Uterus (tissue), 4 donors: ENCODE measurements around the gene LGALS3BP. TPM values are rescaled to one million over a fixed set of nuclear protein-coding genes. Genes with fewer than 3 reads are reported as not detected.

ENCODE experiments used
- DNase-seq, 2 donors: peaks; one replicate each; pipeline ENCODE4 v3.0.0-alpha.2; 2019 to 2020
- H3K27ac ChIP-seq, 2 donors: fragments of 200-600 bp; sonication (generic); 1 replicate in 1 of 2; 2 replicates in 1 of 2; pipeline ENCODE4 v1.5.1; 2016 to 2018
- H3K27me3 ChIP-seq, 2 donors: fragments of 200-600 bp; sonication (generic); one replicate each; pipeline ENCODE4 v1.5.1; 2018 to 2019; ENCODE audit warnings: control low read depth in 1 of 2
- H3K36me3 ChIP-seq, 2 donors: fragments of 200-600 bp; sonication (generic); one replicate each; pipeline ENCODE4 v1.5.1; 2019; ENCODE audit warnings: control low read depth in 1 of 2
- H3K4me1 ChIP-seq, 2 donors: fragments of 200-600 bp; sonication (generic); one replicate each; pipeline ENCODE4 v1.5.1; 2018 to 2019; ENCODE audit warnings: control low read depth in 1 of 2
- H3K4me3 ChIP-seq, 2 donors: fragments of 200-600 bp; sonication (generic); 1 replicate in 1 of 2; 2 replicates in 1 of 2; pipeline ENCODE4 v1.5.1; 2018 to 2019; ENCODE audit warnings: mild to moderate bottlenecking in 1 of 2
- H3K9me3 ChIP-seq, 2 donors: fragments of 200-600 bp; sonication (generic); one replicate each; pipeline ENCODE4 v1.5.1; 2019; ENCODE audit warnings: control low read depth in 1 of 2
- CTCF ChIP-seq, 4 experiments: fragments of 200-600 bp in 2 of 4; fragments of 450-650 bp in 2 of 4; sonication (generic) in 2 of 4; IDR thresholded peaks; one replicate each; pipeline ENCODE4 v1.5.1; 2016 to 2019; ENCODE audit warnings: antibody characterized with exemption in 4 of 4, mild to moderate bottlenecking in 2 of 4, moderate library complexity in 1 of 4
- POLR2A ChIP-seq, 2 donors: fragments of 450-650 bp; IDR thresholded peaks; one replicate each; pipeline ENCODE4 v1.6.1; 2016; ENCODE audit warnings: antibody characterized with exemption in 2 of 2, mild to moderate bottlenecking in 1 of 2, moderate library complexity in 1 of 2
- intact Hi-C: fragments of 100-400 bp; cut with DNase I; formaldehyde crosslinking; loops from one replicate; pipeline ENCODE4 v1.15.1; 2023; ENCODE audit warnings: low total_unique reads
- total RNA-seq, 4 donors: library from RNA; depleted of rRNA in 3 of 4; stranded (reverse); fragments of >200 nt in 3 of 4; gene quantifications; one replicate each; pipeline versions ENCODE4 v1.1.0 to v1.2.4, GENCODE V29; 2014 to 2023
- donor health status: DM: yes; HTN: yes; CAD: no.

Gene LGALS3BP
- total RNA-seq, 4 donors from 2014 or later: 88.2 to 396 (median 244) TPM

- H3K36me3 ChIP-seq: no peaks in the 10 kb centered on the region
- no peaks in the 10 kb centered on the region for H3K9me3 ChIP-seq
- H3K27me3 ChIP-seq: no peaks in the 10 kb centered on the region
- peaks cover 0 to 3% of the 10 kb centered on the region in 2 donors for H3K4me1 ChIP-seq
- no peak overlapping the region for H3K4me3 ChIP-seq
- DNase-seq: peak in 1 of 2 donors; percentile 4
- intact Hi-C loops: no loop called here
- no peak for TF ChIP-seq CTCF (IDR thresholded peaks at IDR 0.05)
- no peak for TF ChIP-seq POLR2A (IDR thresholded peaks at IDR 0.05)
- H3K27ac ChIP-seq: no peak overlapping the region
These were observed 38.6 kb upstream of the LGALS3BP start for GRCh38 chr17:79018370-79018695.

- Histone ChIP-seq H3K9me3 (no peaks in the 10 kb centered on the region), H3K27ac (no peak overlapping the region), H3K27me3 (no peaks in the 10 kb centered on the region), H3K4me1 (peaks cover 0 to 3% of the 10 kb centered on the region in 2 donors), H3K4me3 (no peak overlapping the region), H3K36me3 (no peaks in the 10 kb centered on the region)
- DNase-seq: no peak
- no peak for TF ChIP-seq POLR2A (IDR thresholded peaks at IDR 0.05)
- no peak for TF ChIP-seq CTCF (IDR thresholded peaks at IDR 0.05)
- intact Hi-C loops: no loop called here
These were observed 38.0 kb upstream of the LGALS3BP start for GRCh38 chr17:79017546-79018369.

GRCh38 chr17:79014158-79014758 lies 34.5 kb upstream of the LGALS3BP start:
- TF ChIP-seq POLR2A (IDR thresholded peaks at IDR 0.05): no peak
- TF ChIP-seq CTCF (IDR thresholded peaks at IDR 0.05): no peak
- Histone ChIP-seq H3K27ac (no peak overlapping the region), H3K4me3 (no peak overlapping the region), H3K9me3 (no peaks in the 10 kb centered on the region), H3K36me3 (no peaks in the 10 kb centered on the region), H3K4me1 (no peaks in the 10 kb centered on the region), H3K27me3 (no peaks in the 10 kb centered on the region)
- intact Hi-C loops: no loop called here
- no peak for DNase-seq

- Histone ChIP-seq H3K36me3 (no peaks in the 10 kb centered on the region), H3K4me3 (no peak overlapping the region), H3K4me1 (no peaks in the 10 kb centered on the region), H3K9me3 (no peaks in the 10 kb centered on the region), H3K27me3 (no peaks in the 10 kb centered on the region), H3K27ac (no peak overlapping the region)
- TF ChIP-seq POLR2A (IDR thresholded peaks at IDR 0.05) (no peak), CTCF (IDR thresholded peaks at IDR 0.05) (no peak)
- intact Hi-C loops: no loop called here
- DNase-seq: no peak
These were observed 32.9 kb upstream of the LGALS3BP start for GRCh38 chr17:79012563-79013134.
